OCI-LY1 (cell line): ENCODE results near the gene C1QTNF5.

Experiments used
- H2AFZ ChIP-seq: fragments of 200-600 bp; sonication (generic), shearing (Covaris generic); 2 replicates; pipeline ENCODE4 v1.6.0; 2014; ENCODE audit warnings: antibody characterized with exemption, mild to moderate bottlenecking, low read length
- H3F3A ChIP-seq: fragments of 200-600 bp; sonication (generic), shearing (Covaris generic); 2 replicates; pipeline ENCODE4 v1.6.0; 2014; ENCODE audit warnings: mild to moderate bottlenecking, antibody characterized with exemption, low read length, moderate library complexity; ENCODE audit not compliant: insufficient read depth
- H3K27ac ChIP-seq: fragments of 200-600 bp; sonication (generic); 2 replicates; pipeline ENCODE4 v1.5.1; 2014; ENCODE audit warnings: low read length, mixed run types, mild to moderate bottlenecking, low read depth; ENCODE audit not compliant: poor library complexity, severe bottlenecking
- H3K27me3 ChIP-seq: fragments of 200-600 bp; sonication (generic); 2 replicates; pipeline ENCODE4 v1.6.0; 2014; ENCODE audit warnings: antibody characterized with exemption, mild to moderate bottlenecking, low read length, moderate library complexity; ENCODE audit not compliant: insufficient read depth
- H3K36me3 ChIP-seq: fragments of 200-600 bp; sonication (generic); 2 replicates; pipeline ENCODE4 v1.6.1; 2014; ENCODE audit warnings: mild to moderate bottlenecking, antibody characterized with exemption, low read length, moderate library complexity, mixed read lengths; ENCODE audit not compliant: insufficient read depth
- H3K4me1 ChIP-seq: fragments of 200-600 bp; sonication (generic); 2 replicates; pipeline ENCODE4 v1.5.1; 2014; ENCODE audit warnings: mild to moderate bottlenecking, low read length, moderate library complexity; ENCODE audit not compliant: insufficient read depth, severe bottlenecking
- H3K4me2 ChIP-seq: fragments of 200-600 bp; sonication (generic), shearing (Covaris generic); 2 replicates; pipeline ENCODE4 v1.6.1; 2014; ENCODE audit warnings: low read length
- H3K4me3 ChIP-seq: fragments of 200-600 bp; sonication (generic); 2 replicates; pipeline ENCODE4 v1.5.1; 2014; ENCODE audit warnings: low read length, low read depth, mild to moderate bottlenecking, mixed read lengths; ENCODE audit not compliant: poor library complexity, severe bottlenecking
- H3K79me2 ChIP-seq: fragments of 200-600 bp; shearing (Covaris generic); 2 replicates; pipeline ENCODE4 v1.6.1; 2016; ENCODE audit warnings: mixed run types, low read length, mixed read lengths; ENCODE audit not compliant: insufficient read depth
- H3K9ac ChIP-seq: fragments of 200-600 bp; sonication (generic), shearing (Covaris generic); 2 replicates; pipeline ENCODE4 v1.6.1; 2014; ENCODE audit warnings: mild to moderate bottlenecking, low read length, mixed read lengths
- H3K9me2 ChIP-seq: fragments of 200-600 bp; sonication (generic), shearing (Covaris generic); 2 replicates; pipeline ENCODE4 v1.6.1; 2014; ENCODE audit warnings: low read depth, mild to moderate bottlenecking, low read length, mixed read lengths
- H3K9me3 ChIP-seq: fragments of 200-600 bp; shearing (Covaris generic); 2 replicates; pipeline ENCODE4 v1.6.1; 2014; ENCODE audit warnings: low read length, mixed read lengths
- H4K20me1 ChIP-seq: fragments of 200-600 bp; sonication (generic), shearing (Covaris generic); 2 replicates; pipeline ENCODE4 v1.6.0; 2016; ENCODE audit warnings: mild to moderate bottlenecking, low read length; ENCODE audit not compliant: insufficient read depth
- EZH2 ChIP-seq: fragments of 200-600 bp; sonication (generic), shearing (Covaris generic); IDR thresholded peaks from 2 replicates; pipeline ENCODE4 v1.8.0; 2017; ENCODE audit warnings: borderline replicate concordance, mixed run types, mild to moderate bottlenecking, antibody characterized with exemption, low read length, moderate library complexity, mixed read lengths
- TF ChIP-seq, protein P1 (sequence below): fragments of 200-600 bp; sonication (generic), shearing (Covaris generic); IDR thresholded peaks from 2 replicates; pipeline ENCODE4 v1.5.1; 2017; ENCODE audit warnings: mild to moderate bottlenecking, antibody characterized with exemption, low read length, moderate library complexity, mixed read lengths

C1QTNF5 gene

GRCh38 chr11:119369132-119369925 is 28.6 kb upstream of the C1QTNF5 start:
- peak overlapping the region; percentile 46; the same call in 1 of the 2 replicates for H3K9ac ChIP-seq
- no peak overlapping the region for H2AFZ ChIP-seq
- H3K9me3 ChIP-seq, result no peaks in the 10 kb centered on the region
- no peaks in the 10 kb centered on the region for H3F3A ChIP-seq
- peaks cover 80% of the 10 kb centered on the region for H3K4me1 ChIP-seq
- no peaks in the 10 kb centered on the region for H3K79me2 ChIP-seq
- H4K20me1 ChIP-seq, result no peaks in the 10 kb centered on the region
- no peak overlapping the region for H3K4me3 ChIP-seq
- TF ChIP-seq EZH2, result no peak
- TF ChIP-seq, protein P1, sequence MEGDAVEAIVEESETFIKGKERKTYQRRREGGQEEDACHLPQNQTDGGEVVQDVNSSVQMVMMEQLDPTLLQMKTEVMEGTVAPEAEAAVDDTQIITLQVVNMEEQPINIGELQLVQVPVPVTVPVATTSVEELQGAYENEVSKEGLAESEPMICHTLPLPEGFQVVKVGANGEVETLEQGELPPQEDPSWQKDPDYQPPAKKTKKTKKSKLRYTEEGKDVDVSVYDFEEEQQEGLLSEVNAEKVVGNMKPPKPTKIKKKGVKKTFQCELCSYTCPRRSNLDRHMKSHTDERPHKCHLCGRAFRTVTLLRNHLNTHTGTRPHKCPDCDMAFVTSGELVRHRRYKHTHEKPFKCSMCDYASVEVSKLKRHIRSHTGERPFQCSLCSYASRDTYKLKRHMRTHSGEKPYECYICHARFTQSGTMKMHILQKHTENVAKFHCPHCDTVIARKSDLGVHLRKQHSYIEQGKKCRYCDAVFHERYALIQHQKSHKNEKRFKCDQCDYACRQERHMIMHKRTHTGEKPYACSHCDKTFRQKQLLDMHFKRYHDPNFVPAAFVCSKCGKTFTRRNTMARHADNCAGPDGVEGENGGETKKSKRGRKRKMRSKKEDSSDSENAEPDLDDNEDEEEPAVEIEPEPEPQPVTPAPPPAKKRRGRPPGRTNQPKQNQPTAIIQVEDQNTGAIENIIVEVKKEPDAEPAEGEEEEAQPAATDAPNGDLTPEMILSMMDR, result no peak
- peak overlapping the region; percentile 38; the same call in 1 of the 2 replicates for H3K4me2 ChIP-seq
- H3K27ac ChIP-seq, result peak overlapping the region; percentile 94
- H3K36me3 ChIP-seq, result no peaks in the 10 kb centered on the region
- no peaks in the 10 kb centered on the region for H3K27me3 ChIP-seq
- H3K9me2 ChIP-seq, result no peaks in the 10 kb centered on the region

DNA sequence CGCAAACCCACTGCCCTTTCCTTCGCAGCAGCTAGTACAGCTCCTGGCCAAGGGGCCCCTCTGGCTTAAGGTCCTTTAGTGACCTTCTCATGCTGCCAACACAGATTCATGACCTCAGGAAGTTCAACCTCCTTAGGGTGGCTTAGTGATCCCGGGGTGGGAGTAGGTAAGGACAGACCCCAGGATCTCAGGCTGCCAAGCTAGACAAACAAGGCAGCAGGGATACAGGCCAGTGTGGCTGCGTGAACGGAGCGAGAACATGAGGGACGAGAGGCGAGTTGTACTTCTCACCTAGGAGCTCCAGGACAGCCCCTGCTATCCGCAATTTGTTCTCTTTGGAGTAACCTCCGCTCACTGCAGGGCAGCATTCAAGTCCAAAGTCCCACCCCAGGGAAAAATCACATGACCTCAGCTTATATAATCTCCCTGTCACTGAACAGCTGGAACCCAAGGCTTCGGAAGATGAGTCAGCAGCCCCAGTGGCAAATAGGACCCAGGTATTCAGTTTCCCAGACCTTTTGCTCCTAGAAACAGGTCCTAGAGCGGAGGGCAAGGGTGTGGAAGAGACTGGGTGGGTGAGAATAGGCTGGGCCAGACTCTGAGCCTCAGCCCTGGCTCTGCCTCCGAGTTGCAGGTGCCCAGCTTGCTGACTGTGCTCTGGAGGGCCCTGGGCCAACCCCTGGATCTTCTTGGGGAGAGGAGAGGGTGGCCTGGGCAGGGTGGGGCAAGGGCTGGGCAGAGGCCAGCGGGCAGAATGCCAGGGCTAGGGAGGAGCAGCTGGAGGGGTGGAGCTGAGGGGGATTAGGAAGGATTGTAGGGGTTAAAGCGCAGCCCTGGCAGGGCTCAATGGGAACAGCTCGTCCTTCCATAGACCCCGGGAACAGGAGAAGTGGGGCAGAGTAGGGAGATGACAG is 27.7 kb upstream of the C1QTNF5 start:
- no peaks in the 10 kb centered on the region for H3K9me2 ChIP-seq
- no peaks in the 10 kb centered on the region for H3F3A ChIP-seq
- TF ChIP-seq, protein P1, result no peak
- no peak for TF ChIP-seq EZH2
- peak overlapping the region; percentile 94 for H3K27ac ChIP-seq
- no peak overlapping the region for H3K4me3 ChIP-seq
- no peaks in the 10 kb centered on the region for H3K36me3 ChIP-seq
- no peak overlapping the region for H2AFZ ChIP-seq
- peaks cover 77% of the 10 kb centered on the region for H3K4me1 ChIP-seq
- peak overlapping the region; percentile 53; the same call in 1 of the 2 replicates for H3K9ac ChIP-seq
- no peaks in the 10 kb centered on the region for H4K20me1 ChIP-seq
- H3K79me2 ChIP-seq, result no peaks in the 10 kb centered on the region
- H3K9me3 ChIP-seq, result no peaks in the 10 kb centered on the region
- H3K27me3 ChIP-seq, result no peaks in the 10 kb centered on the region
- peak overlapping the region; percentile 39; the same call in 1 of the 2 replicates for H3K4me2 ChIP-seq

DNA sequence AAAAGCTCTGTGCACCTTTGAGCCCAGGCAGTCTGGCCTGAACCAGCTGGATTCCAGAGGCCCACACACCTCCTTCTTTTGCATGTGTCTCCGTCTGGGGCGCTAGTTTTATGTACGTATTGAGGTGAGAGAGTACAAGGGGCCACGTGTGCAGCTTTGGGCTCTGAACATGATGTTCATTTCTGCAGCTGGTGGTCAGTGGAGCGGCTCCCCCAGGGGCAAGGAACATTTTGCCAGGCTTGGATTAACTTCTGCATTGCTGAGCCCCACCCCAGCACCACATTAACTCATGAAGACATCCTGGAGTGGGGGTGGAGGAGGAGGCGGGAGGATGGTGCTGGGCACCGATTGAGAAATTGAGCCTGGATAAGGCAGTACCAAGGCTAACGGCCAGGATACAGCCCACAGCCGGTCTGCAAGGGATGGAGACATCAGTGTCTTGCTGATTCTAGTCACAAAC is 27.0 kb upstream of the C1QTNF5 start:
- Histone ChIP-seq H3K27ac (peak overlapping the region; percentile 94), H3K9me2 (no peaks in the 10 kb centered on the region), H3K9me3 (no peaks in the 10 kb centered on the region), H3K4me3 (no peak overlapping the region), H3K4me1 (peaks cover 83% of the 10 kb centered on the region), H3K27me3 (no peaks in the 10 kb centered on the region), H4K20me1 (no peaks in the 10 kb centered on the region), H3K4me2 (peak overlapping the region; percentile 40; the same call in 1 of the 2 replicates), H3K9ac (peak overlapping the region; percentile 53; the same call in 1 of the 2 replicates), H2AFZ (no peak overlapping the region), H3K36me3 (no peaks in the 10 kb centered on the region), H3F3A (no peaks in the 10 kb centered on the region), H3K79me2 (no peaks in the 10 kb centered on the region)
- TF ChIP-seq, protein P1, result no peak
- TF ChIP-seq EZH2, result no peak
